ENCODE measurements around the gene NHLRC3.
"Not testable (repeated sequence)": the region's sequence is repeated elsewhere in the genome, so short reads cannot be mapped to it uniquely, and the experiment has no call there.

The NHLRC3 gene

GRCh38 chr13:39056018-39056417 is 17.8 kb downstream of the NHLRC3 start:
- no peaks in the 10 kb centered on the region for H3K4me1 ChIP-seq (ENCODE audit: insufficient read depth, poor library complexity, severe bottlenecking)
- H3K4me3 ChIP-seq (ENCODE audit: severe bottlenecking) = no peak overlapping the region
- no peak for ATAC-seq (ENCODE audit: low read depth)
- no peak for TF ChIP-seq CTCF (IDR thresholded peaks at IDR 0.05; ENCODE audit: poor library complexity, severe bottlenecking)
- no peak overlapping the region for H3K27ac ChIP-seq (ENCODE audit: poor library complexity, severe bottlenecking)
- DNase-seq (ENCODE audit: low spot score) = no peak
- no peaks in the 10 kb centered on the region for H3K36me3 ChIP-seq (ENCODE audit: low read depth)
- H3K27me3 ChIP-seq (ENCODE audit: insufficient read depth, poor library complexity, severe bottlenecking) = no peaks in the 10 kb centered on the region
- H3K9me3 ChIP-seq (ENCODE audit: severe bottlenecking) = no peaks in the 10 kb centered on the region

GRCh38 chr13:39058040-39058439 is 19.8 kb downstream of the NHLRC3 start:
- no peaks in the 10 kb centered on the region for H3K9me3 ChIP-seq (ENCODE audit: severe bottlenecking)
- ATAC-seq (ENCODE audit: low read depth) (no peak), DNase-seq (ENCODE audit: low spot score) (no peak)
- no peak overlapping the region for H3K27ac ChIP-seq (ENCODE audit: poor library complexity, severe bottlenecking)
- H3K4me3 ChIP-seq (ENCODE audit: severe bottlenecking) = no peak overlapping the region
- no peaks in the 10 kb centered on the region for H3K36me3 ChIP-seq (ENCODE audit: low read depth)
- no peaks in the 10 kb centered on the region for H3K4me1 ChIP-seq (ENCODE audit: insufficient read depth, poor library complexity, severe bottlenecking)
- no peaks in the 10 kb centered on the region for H3K27me3 ChIP-seq (ENCODE audit: insufficient read depth, poor library complexity, severe bottlenecking)
- TF ChIP-seq CTCF (IDR thresholded peaks at IDR 0.05; ENCODE audit: poor library complexity, severe bottlenecking) = no peak

- DNase-seq (ENCODE audit: low spot score) = no peak
- no peak for ATAC-seq (ENCODE audit: low read depth)
- Histone ChIP-seq H3K4me1 (ENCODE audit: insufficient read depth, poor library complexity, severe bottlenecking) (no peaks in the 10 kb centered on the region), H3K27ac (ENCODE audit: poor library complexity, severe bottlenecking) (no peak overlapping the region), H3K4me3 (ENCODE audit: severe bottlenecking) (no peak overlapping the region), H3K9me3 (ENCODE audit: severe bottlenecking) (no peaks in the 10 kb centered on the region), H3K36me3 (ENCODE audit: low read depth) (no peaks in the 10 kb centered on the region), H3K27me3 (ENCODE audit: insufficient read depth, poor library complexity, severe bottlenecking) (no peaks in the 10 kb centered on the region)
- TF ChIP-seq CTCF (IDR thresholded peaks at IDR 0.05; ENCODE audit: poor library complexity, severe bottlenecking) = no peak
Observed at GRCh38 chr13:39062004-39062403, 23.7 kb downstream of the NHLRC3 start.

GRCh38 chr13:39072842-39073241 is 34.6 kb downstream of the NHLRC3 start:
- ATAC-seq (ENCODE audit: low read depth) = no peak
- Histone ChIP-seq H3K4me1 (ENCODE audit: insufficient read depth, poor library complexity, severe bottlenecking) (no peaks in the 10 kb centered on the region), H3K36me3 (ENCODE audit: low read depth) (no peaks in the 10 kb centered on the region), H3K27ac (ENCODE audit: poor library complexity, severe bottlenecking) (no peak overlapping the region), H3K27me3 (ENCODE audit: insufficient read depth, poor library complexity, severe bottlenecking) (no peaks in the 10 kb centered on the region), H3K4me3 (ENCODE audit: severe bottlenecking) (no peak overlapping the region), H3K9me3 (ENCODE audit: severe bottlenecking) (no peaks in the 10 kb centered on the region)
- no peak for TF ChIP-seq CTCF (IDR thresholded peaks at IDR 0.05; ENCODE audit: poor library complexity, severe bottlenecking)
- DNase-seq (ENCODE audit: low spot score) = no peak

- DNase-seq (ENCODE audit: low spot score) (no peak), ATAC-seq (ENCODE audit: low read depth) (peak; percentile 42; the same call in 1 of the 3 replicates)
- no peaks in the 10 kb centered on the region for H3K27me3 ChIP-seq (ENCODE audit: insufficient read depth, poor library complexity, severe bottlenecking)
- H3K4me1 ChIP-seq (ENCODE audit: insufficient read depth, poor library complexity, severe bottlenecking) = no peaks in the 10 kb centered on the region
- H3K27ac ChIP-seq (ENCODE audit: poor library complexity, severe bottlenecking) = no peak overlapping the region
- no peaks in the 10 kb centered on the region for H3K9me3 ChIP-seq (ENCODE audit: severe bottlenecking)
- no peaks in the 10 kb centered on the region for H3K36me3 ChIP-seq (ENCODE audit: low read depth)
- TF ChIP-seq CTCF (IDR thresholded peaks at IDR 0.05; ENCODE audit: poor library complexity, severe bottlenecking) = no peak
- no peak overlapping the region for H3K4me3 ChIP-seq (ENCODE audit: severe bottlenecking)
Observed at GRCh38 chr13:39073983-39074382, 35.7 kb downstream of the NHLRC3 start.

- ATAC-seq (ENCODE audit: low read depth); H3K27me3 ChIP-seq (ENCODE audit: insufficient read depth, poor library complexity, severe bottlenecking): not testable (repeated sequence)
Observed at GRCh38 chr13:39086251-39086945, 48.1 kb downstream of the NHLRC3 start.

More at GRCh38 chr13:39086251-39086945, 48.1 kb downstream of the NHLRC3 start:
- not testable (repeated sequence) for H3K4me3 ChIP-seq (ENCODE audit: severe bottlenecking); H3K36me3 ChIP-seq (ENCODE audit: low read depth); H3K9me3 ChIP-seq (ENCODE audit: severe bottlenecking); H3K4me1 ChIP-seq (ENCODE audit: insufficient read depth, poor library complexity, severe bottlenecking); H3K27ac ChIP-seq (ENCODE audit: poor library complexity, severe bottlenecking); DNase-seq (ENCODE audit: low spot score)

Measured in RWPE2 (cell line).